Measurements from ENCODE around the gene CMKLR1. TPM values are rescaled to one million over a fixed set of nuclear protein-coding genes. Genes with fewer than 3 reads are reported as not detected.

The CMKLR1 gene
- total and polyA plus RNA-seq, 2 donors (not counting 3 experiments of a cell fraction or from before 2014, with no cell fraction given): 0.61 TPM; not detected in 1

GRCh38 chr12:108326254-108326750 is 12.8 kb downstream of the CMKLR1 start:
- TF ChIP-seq POLR2AphosphoS5 (IDR thresholded peaks at IDR 0.05; ENCODE audit: insufficient read depth, low read depth, low read length): no peak
- TF ChIP-seq GATA2 (IDR thresholded peaks at IDR 0.05; ENCODE audit: insufficient read depth, insufficient read length, low read depth, low read length): no peak
- no peak for TF ChIP-seq MAX (IDR thresholded peaks at IDR 0.05; ENCODE audit: insufficient read depth, insufficient read length)
- TF ChIP-seq FOS (IDR thresholded peaks at IDR 0.05; ENCODE audit: borderline replicate concordance, insufficient read depth, low read length): no peak
- TF ChIP-seq MYC (IDR thresholded peaks at IDR 0.05; ENCODE audit: low read depth, low read length): no peak
- TF ChIP-seq POLR2A (IDR thresholded peaks at IDR 0.05; ENCODE audit: low read depth, low read length): no peak
- TF ChIP-seq CTCF (IDR thresholded peaks at IDR 0.05; ENCODE audit: extremely low read depth in 1 of 2, insufficient read depth in 1 of 2, low read depth in 1 of 2, low read length in 2 of 2): no peak
- TF ChIP-seq EZH2 (IDR thresholded peaks at IDR 0.05; ENCODE audit: borderline replicate concordance, low read depth, low read length, severe bottlenecking): no peak
- TF ChIP-seq JUN (IDR thresholded peaks at IDR 0.05; ENCODE audit: borderline replicate concordance, insufficient read depth, insufficient read length, low read depth): no peak
- peaks cover 5 to 10% of the 10 kb centered on the region in 2 experiments for H3K27me3 ChIP-seq (ENCODE audit: control insufficient read depth in 2 of 2, insufficient read depth in 2 of 2, low read length in 2 of 2)
- no peak overlapping the region for H3K9ac ChIP-seq (replicated peaks; ENCODE audit: extremely low read depth, insufficient read depth, low read length)
- H3K4me1 ChIP-seq (ENCODE audit: control insufficient read depth, extremely low read depth, insufficient read depth, low read length): no peaks in the 10 kb centered on the region
- ChIA-PET CTCF (no interaction called here), POLR2A (no interaction called here)
- H3K9me1 ChIP-seq (replicated peaks; ENCODE audit: control insufficient read depth, extremely low read depth, insufficient read depth, low read length): no peaks in the 10 kb centered on the region
- no TSS peak for BruUV-seq (replicated peaks)
- no peaks in the 10 kb centered on the region for H3K36me3 ChIP-seq (ENCODE audit: control insufficient read depth in 2 of 2, extremely low read depth in 1 of 2, insufficient read depth in 2 of 2, low read length in 2 of 2)
- intact Hi-C loops (cut with micrococcal nuclease): loop anchor here (10.0 kb wide), 1 partner anchor 108 kb away; no protein-coding TSS in a partner anchor
- H4K20me1 ChIP-seq (replicated peaks; ENCODE audit: control insufficient read depth, extremely low read depth, insufficient read depth, low read length): no peaks in the 10 kb centered on the region
- H3K4me3 ChIP-seq (replicated peaks in 1 of 3; ENCODE audit: insufficient read depth in 1 of 3, low read depth in 1 of 3, low read length in 3 of 3): no peak overlapping the region
- no peaks in the 10 kb centered on the region for H3K9me3 ChIP-seq (replicated peaks; ENCODE audit: control insufficient read depth, insufficient read depth, low read length)
- H3K79me2 ChIP-seq (ENCODE audit: control insufficient read depth, insufficient read depth, low read length): no peaks in the 10 kb centered on the region
- DNase-seq (ENCODE audit: low read depth, low spot score) (no peak), FAIRE-seq (no peak)
- no peak overlapping the region for H3K4me2 ChIP-seq (ENCODE audit: insufficient read depth, low read length)
- H3K27ac ChIP-seq (ENCODE audit: insufficient read depth, low read depth, low read length): no peak overlapping the region
- dilution Hi-C loops (cut with MboI; ENCODE audit: extremely low pct_ligation_motif_present, low sequenced_read_pairs): no loop called here
- H2AFZ ChIP-seq (ENCODE audit: low read depth, low read length): no peak overlapping the region
